GM10266 (cell line): Measurements from ENCODE around the gene IRF4.

Source experiments
- DNase-seq: peaks from one replicate; pipeline ENCODE4 v3.0.0; 2012; ENCODE audit errors: extremely low spot score
- CTCF ChIP-seq: IDR thresholded peaks from 2 replicates; pipeline ENCODE4 v1.5.1; 2012; ENCODE audit warnings: mild to moderate bottlenecking, low read depth; ENCODE audit not compliant: control insufficient read depth, insufficient read depth; ENCODE audit errors: missing control alignments

IRF4 gene

GRCh38 chr6:397604-398003 is 6.1 kb downstream of the IRF4 start:
- no peak for TF ChIP-seq CTCF
- DNase-seq = no peak

- no peak for DNase-seq
- no peak for TF ChIP-seq CTCF
These were observed 6.5 kb downstream of the IRF4 start for GRCh38 chr6:398065-398464.

GRCh38 chr6:398558-399078 is 7.1 kb downstream of the IRF4 start:
- TF ChIP-seq CTCF = no peak
- no peak for DNase-seq

GRCh38 chr6:399785-400534 is 8.4 kb downstream of the IRF4 start:
- TF ChIP-seq CTCF = no peak
- DNase-seq = peak; percentile 78

GRCh38 chr6:400815-401214 is 9.3 kb downstream of the IRF4 start:
- DNase-seq = no peak
- TF ChIP-seq CTCF = no peak

GRCh38 chr6:401239-401993 is 9.9 kb downstream of the IRF4 start:
- no peak for TF ChIP-seq CTCF
- DNase-seq = no peak
